ENCODE results near the gene RPL19.

RPL19 gene

DNA sequence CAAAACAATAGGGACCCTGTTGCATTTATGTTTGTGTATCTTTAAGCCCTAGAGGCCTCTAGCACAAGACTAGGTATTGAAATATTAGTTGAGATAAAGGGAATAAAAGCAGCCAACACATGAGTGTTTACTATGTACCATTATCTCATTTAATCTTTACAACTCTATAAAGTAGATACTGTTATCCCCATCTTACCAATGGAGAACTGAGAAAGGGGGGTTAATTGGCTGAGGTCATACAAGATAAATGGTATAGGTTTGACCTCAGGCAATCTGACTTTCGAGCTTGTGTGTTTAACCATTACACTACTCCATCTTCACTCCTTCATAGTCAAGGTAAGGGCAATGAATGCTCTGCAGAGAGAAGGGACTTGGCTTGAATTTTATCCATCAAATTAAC is 51.9 kb downstream of the RPL19 start:
- TF ChIP-seq, protein P1, sequence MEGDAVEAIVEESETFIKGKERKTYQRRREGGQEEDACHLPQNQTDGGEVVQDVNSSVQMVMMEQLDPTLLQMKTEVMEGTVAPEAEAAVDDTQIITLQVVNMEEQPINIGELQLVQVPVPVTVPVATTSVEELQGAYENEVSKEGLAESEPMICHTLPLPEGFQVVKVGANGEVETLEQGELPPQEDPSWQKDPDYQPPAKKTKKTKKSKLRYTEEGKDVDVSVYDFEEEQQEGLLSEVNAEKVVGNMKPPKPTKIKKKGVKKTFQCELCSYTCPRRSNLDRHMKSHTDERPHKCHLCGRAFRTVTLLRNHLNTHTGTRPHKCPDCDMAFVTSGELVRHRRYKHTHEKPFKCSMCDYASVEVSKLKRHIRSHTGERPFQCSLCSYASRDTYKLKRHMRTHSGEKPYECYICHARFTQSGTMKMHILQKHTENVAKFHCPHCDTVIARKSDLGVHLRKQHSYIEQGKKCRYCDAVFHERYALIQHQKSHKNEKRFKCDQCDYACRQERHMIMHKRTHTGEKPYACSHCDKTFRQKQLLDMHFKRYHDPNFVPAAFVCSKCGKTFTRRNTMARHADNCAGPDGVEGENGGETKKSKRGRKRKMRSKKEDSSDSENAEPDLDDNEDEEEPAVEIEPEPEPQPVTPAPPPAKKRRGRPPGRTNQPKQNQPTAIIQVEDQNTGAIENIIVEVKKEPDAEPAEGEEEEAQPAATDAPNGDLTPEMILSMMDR (IDR thresholded peaks at IDR 0.05; ENCODE audit: extremely low read depth, insufficient read depth, missing control alignments): no peak
- in situ Hi-C loops (cut with MboI; ENCODE audit: low pct_unique_long_range_greater_than_20kb, low sequenced_read_pairs, unreplicated experiment): no loop called here
- no peak for DNase-seq (ENCODE audit: low spot score)

DNA sequence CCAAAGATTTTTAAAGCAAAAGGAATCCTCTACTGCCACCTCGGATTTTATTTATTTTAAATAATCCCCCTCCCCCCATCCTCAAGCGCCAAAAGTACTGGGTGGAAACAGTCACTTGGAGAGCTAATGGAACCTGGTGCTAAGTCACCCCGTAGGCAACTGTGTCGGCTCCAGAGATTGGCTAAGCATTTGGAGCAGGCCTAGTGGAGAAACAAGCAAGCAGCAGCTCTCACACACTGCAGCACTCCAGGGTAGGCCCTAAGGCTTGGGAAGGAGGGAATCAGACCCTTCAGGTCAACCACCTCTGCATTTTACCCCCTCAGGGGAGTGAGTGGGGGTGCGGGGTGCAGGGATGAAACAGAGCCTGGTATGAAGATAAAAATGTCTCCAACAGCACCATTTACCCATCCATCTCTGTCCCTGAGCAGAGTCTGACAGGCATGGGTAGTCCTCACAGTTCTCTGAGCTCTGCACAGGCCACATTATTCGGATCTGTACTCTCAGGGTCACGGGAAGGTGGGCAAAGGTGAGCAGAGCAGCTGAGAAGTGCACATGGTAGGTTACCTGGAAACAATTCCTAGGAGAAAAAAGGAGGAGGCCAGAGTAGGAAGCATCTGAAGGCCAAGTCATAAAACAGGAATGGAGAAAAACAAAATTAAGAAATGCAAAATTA is 52.8 kb downstream of the RPL19 start:
- in situ Hi-C loops (cut with MboI; ENCODE audit: low pct_unique_long_range_greater_than_20kb, low sequenced_read_pairs, unreplicated experiment): no loop called here
- DNase-seq (ENCODE audit: low spot score): no peak
- TF ChIP-seq, protein P1 (IDR thresholded peaks at IDR 0.05; ENCODE audit: extremely low read depth, insufficient read depth, missing control alignments): no peak

All from GM13977 (cell line).